SK-N-SH (cell line): ENCODE data around the gene ANKH. TPM values are rescaled to one million over a fixed set of nuclear protein-coding genes. Genes with fewer than 3 reads are reported as not detected.
A peak's percentile ranks its signal among the peaks of the same experiment; 100 is the strongest.

Experiments used
- CHD2 ChIP-seq: fragments of 150-350 bp; IDR thresholded peaks from 2 replicates; pipeline ENCODE4 v1.6.1; 2018; ENCODE audit warnings: low read length; ENCODE audit not compliant: partially characterized antibody
- EP300 ChIP-seq, 2 experiments: IDR thresholded peaks; 2 replicates each; pipeline versions ENCODE4 v1.4.0 to v1.6.1; 2012; ENCODE audit warnings: borderline replicate concordance in 1 of 2, low read depth in 1 of 2, low read length in 1 of 2
- FOSL2 ChIP-seq: IDR thresholded peaks from 2 replicates; pipeline ENCODE4 v1.4.0; 2012; ENCODE audit warnings: low read depth, mild to moderate bottlenecking, moderate library complexity, borderline replicate concordance
- FOXM1 ChIP-seq: IDR thresholded peaks from 2 replicates; pipeline ENCODE4 v1.4.0; 2012; ENCODE audit warnings: low read depth, mild to moderate bottlenecking
- GABPA ChIP-seq: IDR thresholded peaks from 2 replicates; pipeline ENCODE4 v1.4.0; 2012; ENCODE audit warnings: low read depth, mild to moderate bottlenecking
- GATA2 ChIP-seq: sonication (generic); formaldehyde crosslinking; IDR thresholded peaks from 2 replicates; pipeline ENCODE4 v1.5.0; 2020; ENCODE audit warnings: mild to moderate bottlenecking, missing genetic modification reagents
- MEF2A ChIP-seq: IDR thresholded peaks from 2 replicates; pipeline ENCODE4 v1.4.0; 2012; ENCODE audit warnings: low read depth, borderline replicate concordance
- MXI1 ChIP-seq: IDR thresholded peaks from 2 replicates; pipeline ENCODE4 v1.6.1; 2012; ENCODE audit warnings: mild to moderate bottlenecking, low read depth, low read length, improper control_type of control experiment
- NFIC ChIP-seq: IDR thresholded peaks from 2 replicates; pipeline ENCODE4 v1.4.0; 2012; ENCODE audit warnings: borderline replicate concordance
- NRF1 ChIP-seq: IDR thresholded peaks from 2 replicates; pipeline ENCODE4 v1.6.1; 2012; ENCODE audit warnings: low read depth, mild to moderate bottlenecking, low read length
- POLR2AphosphoS5 ChIP-seq: IDR thresholded peaks from 2 replicates; pipeline ENCODE4 v1.6.1; 2012; ENCODE audit warnings: low read depth, low read length
- RAD21 ChIP-seq: IDR thresholded peaks from 2 replicates; pipeline ENCODE4 v1.6.1; 2012; ENCODE audit warnings: mild to moderate bottlenecking, low read length
- RCOR1 ChIP-seq: fragments of 150-350 bp; IDR thresholded peaks from 2 replicates; pipeline ENCODE4 v1.6.1; 2017; ENCODE audit warnings: antibody characterized with exemption, low read length
- REST ChIP-seq: IDR thresholded peaks from 2 replicates; pipeline ENCODE4 v1.6.1; 2012; ENCODE audit warnings: mild to moderate bottlenecking, low read depth, low read length, moderate library complexity
- RXRA ChIP-seq: IDR thresholded peaks from 2 replicates; pipeline ENCODE4 v1.4.0; 2012; ENCODE audit warnings: low read depth, mild to moderate bottlenecking, borderline replicate concordance
- SMC3 ChIP-seq: IDR thresholded peaks from 2 replicates; pipeline ENCODE4 v1.6.1; 2012; ENCODE audit warnings: low read depth, low read length, improper control_type of control experiment
- TCF12 ChIP-seq: IDR thresholded peaks from 2 replicates; pipeline ENCODE4 v1.4.0; 2012
- YY1 ChIP-seq: IDR thresholded peaks from 2 replicates; pipeline ENCODE4 v1.4.0; 2012; ENCODE audit warnings: low read depth, mild to moderate bottlenecking
- polyA plus RNA-seq, 3 experiments: library from polyadenylated mRNA; depleted of rRNA; stranded (reverse); fragments of >200 nt; gene quantifications; 2 replicates each; pipeline ENCODE4 v1.2.3, GENCODE V29; 2012
- TF ChIP-seq, protein P1 (sequence below): fragments of 200-600 bp; sonication (generic); IDR thresholded peaks from 2 replicates; pipeline ENCODE4 v1.6.1; 2017; ENCODE audit warnings: antibody characterized with exemption, mild to moderate bottlenecking, moderate library complexity
- TF ChIP-seq, protein P2 (sequence below): IDR thresholded peaks from 2 replicates; pipeline ENCODE4 v1.4.0; 2012; ENCODE audit warnings: low read depth
- TF ChIP-seq, protein P3 (sequence below): IDR thresholded peaks from 2 replicates; pipeline ENCODE4; 2012

ANKH gene
- polyA plus RNA-seq, 1 of the 3 experiments (the other 2 are of a cell fraction): 22.0 TPM

DNA sequence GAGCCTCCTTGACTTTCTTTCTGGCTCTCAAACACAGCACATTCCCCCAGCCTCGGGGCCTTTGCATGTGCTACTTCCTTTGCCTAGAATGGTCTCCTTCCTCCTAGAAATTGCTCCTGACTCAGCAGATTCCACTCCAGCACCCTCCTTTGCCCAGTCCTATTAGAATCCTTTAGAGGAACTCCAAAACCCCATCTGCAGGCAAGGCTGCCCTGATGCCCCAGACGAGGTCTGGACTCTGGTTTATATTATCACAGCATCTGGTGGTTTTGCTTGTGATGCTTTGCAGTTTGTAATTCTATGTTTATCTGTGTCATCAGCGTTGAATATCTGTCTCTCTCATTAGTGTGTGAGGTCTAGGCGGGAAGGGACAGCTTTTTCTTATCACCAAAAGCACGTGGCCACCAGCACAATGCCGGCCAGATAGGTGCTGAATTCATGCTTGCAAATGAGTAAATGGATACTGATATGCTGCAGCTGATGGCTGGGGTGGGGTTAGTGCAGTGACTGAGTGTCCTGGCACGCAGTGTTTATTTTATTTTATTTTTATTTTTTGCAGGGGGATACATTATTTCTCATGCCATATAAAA, 30.0 kb upstream of the ANKH start (continued):
- TF ChIP-seq SMC3 (no peak), RCOR1 (peak; percentile 94), FOSL2 (no peak), RXRA (no peak), NRF1 (no peak), REST (no peak), MXI1 (peak; percentile 80; the same call in 1 of the 2 replicates), CHD2 (peak; percentile 60), POLR2AphosphoS5 (no peak), YY1 (no peak), GATA2 (CRISPR knock-in tag) (peak; percentile 97), NFIC (no peak), EP300 (IDR thresholded peaks at IDR 0.05; ENCODE audit: borderline replicate concordance in 1 of 2, low read depth in 1 of 2, low read length in 1 of 2) (peak in 1 of 2 experiments; percentile 80; a peak in 2 of 4 replicates), TCF12 (peak; percentile 27; the same call in 1 of the 2 replicates), RAD21 (no peak), GABPA (no peak), FOXM1 (no peak), MEF2A (no peak)
- TF ChIP-seq, protein P1, sequence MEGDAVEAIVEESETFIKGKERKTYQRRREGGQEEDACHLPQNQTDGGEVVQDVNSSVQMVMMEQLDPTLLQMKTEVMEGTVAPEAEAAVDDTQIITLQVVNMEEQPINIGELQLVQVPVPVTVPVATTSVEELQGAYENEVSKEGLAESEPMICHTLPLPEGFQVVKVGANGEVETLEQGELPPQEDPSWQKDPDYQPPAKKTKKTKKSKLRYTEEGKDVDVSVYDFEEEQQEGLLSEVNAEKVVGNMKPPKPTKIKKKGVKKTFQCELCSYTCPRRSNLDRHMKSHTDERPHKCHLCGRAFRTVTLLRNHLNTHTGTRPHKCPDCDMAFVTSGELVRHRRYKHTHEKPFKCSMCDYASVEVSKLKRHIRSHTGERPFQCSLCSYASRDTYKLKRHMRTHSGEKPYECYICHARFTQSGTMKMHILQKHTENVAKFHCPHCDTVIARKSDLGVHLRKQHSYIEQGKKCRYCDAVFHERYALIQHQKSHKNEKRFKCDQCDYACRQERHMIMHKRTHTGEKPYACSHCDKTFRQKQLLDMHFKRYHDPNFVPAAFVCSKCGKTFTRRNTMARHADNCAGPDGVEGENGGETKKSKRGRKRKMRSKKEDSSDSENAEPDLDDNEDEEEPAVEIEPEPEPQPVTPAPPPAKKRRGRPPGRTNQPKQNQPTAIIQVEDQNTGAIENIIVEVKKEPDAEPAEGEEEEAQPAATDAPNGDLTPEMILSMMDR: no peak
- TF ChIP-seq, protein P2, sequence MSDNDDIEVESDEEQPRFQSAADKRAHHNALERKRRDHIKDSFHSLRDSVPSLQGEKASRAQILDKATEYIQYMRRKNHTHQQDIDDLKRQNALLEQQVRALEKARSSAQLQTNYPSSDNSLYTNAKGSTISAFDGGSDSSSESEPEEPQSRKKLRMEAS: no peak
- TF ChIP-seq, protein P3, sequence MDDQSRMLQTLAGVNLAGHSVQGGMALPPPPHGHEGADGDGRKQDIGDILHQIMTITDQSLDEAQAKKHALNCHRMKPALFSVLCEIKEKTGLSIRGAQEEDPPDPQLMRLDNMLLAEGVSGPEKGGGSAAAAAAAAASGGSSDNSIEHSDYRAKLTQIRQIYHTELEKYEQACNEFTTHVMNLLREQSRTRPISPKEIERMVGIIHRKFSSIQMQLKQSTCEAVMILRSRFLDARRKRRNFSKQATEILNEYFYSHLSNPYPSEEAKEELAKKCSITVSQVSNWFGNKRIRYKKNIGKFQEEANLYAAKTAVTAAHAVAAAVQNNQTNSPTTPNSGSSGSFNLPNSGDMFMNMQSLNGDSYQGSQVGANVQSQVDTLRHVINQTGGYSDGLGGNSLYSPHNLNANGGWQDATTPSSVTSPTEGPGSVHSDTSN: no peak
